Sigmoid colon (tissue), 4 donors: Measurements from ENCODE around the gene TBC1D16.

ENCODE experiments used
- CTCF ChIP-seq, 4 experiments: fragments of 450-650 bp in 3 of 4; fragments of 200-600 bp in 1 of 4; IDR thresholded peaks; one replicate each; pipeline ENCODE4 v1.5.1; 2016 to 2019; ENCODE audit warnings: antibody characterized with exemption in 4 of 4, mild to moderate bottlenecking in 3 of 4, moderate library complexity in 2 of 4
- EP300 ChIP-seq, 4 donors: sonication (generic); formaldehyde crosslinking; IDR thresholded peaks; one replicate each; pipeline ENCODE4 v1.6.1; 2017; ENCODE audit warnings: antibody characterized with exemption in 4 of 4
- POLR2A ChIP-seq, 2 donors: fragments of 450-650 bp; IDR thresholded peaks; one replicate each; pipeline ENCODE4 v1.6.1; 2016; ENCODE audit warnings: antibody characterized with exemption in 2 of 2, mild to moderate bottlenecking in 2 of 2, moderate library complexity in 2 of 2
- POLR2AphosphoS5 ChIP-seq, 4 donors: sonication (generic); formaldehyde crosslinking; IDR thresholded peaks; one replicate each; pipeline ENCODE4 v1.6.1; 2017; ENCODE audit warnings: antibody characterized with exemption in 4 of 4

GRCh38 chr17:80045703-80046102, 10.0 kb upstream of the TBC1D16 start:
- TF ChIP-seq CTCF (IDR thresholded peaks at IDR 0.05) = no peak
- TF ChIP-seq POLR2A (IDR thresholded peaks at IDR 0.05) = no peak
- no peak for TF ChIP-seq EP300 (IDR thresholded peaks at IDR 0.05)
- TF ChIP-seq POLR2AphosphoS5 (IDR thresholded peaks at IDR 0.05) = no peak
